Vagina (tissue), 2 donors: Measurements from ENCODE around the gene HSD17B2. TPM values are rescaled to one million over a fixed set of nuclear protein-coding genes. Genes with fewer than 3 reads are reported as not detected.

Source experiments
- DNase-seq, 2 donors: peaks; one replicate each; pipeline ENCODE4 v3.0.0-alpha.2; 2017; ENCODE audit errors: extremely low spot score in 2 of 2
- H3K27ac ChIP-seq: fragments of 200-600 bp; sonication (generic); one replicate; pipeline ENCODE4 v1.5.1; 2019
- H3K27me3 ChIP-seq: fragments of 200-600 bp; sonication (generic); one replicate; pipeline ENCODE4 v1.5.1; 2019
- H3K36me3 ChIP-seq, 2 donors: fragments of 200-600 bp; sonication (generic); one replicate each; pipeline ENCODE4 v1.5.1; 2017 to 2019
- H3K4me1 ChIP-seq: fragments of 200-600 bp; sonication (generic); one replicate; pipeline ENCODE4 v1.5.1; 2019
- H3K4me3 ChIP-seq, 2 donors: fragments of 200-600 bp; sonication (generic); 1 replicate in 1 of 2; 2 replicates in 1 of 2; pipeline ENCODE4 v1.5.1; 2016 to 2019
- H3K9me3 ChIP-seq: fragments of 200-600 bp; sonication (generic); one replicate; pipeline ENCODE4 v1.5.1; 2019
- CTCF ChIP-seq, 3 experiments: fragments of 450-650 bp in 2 of 3; fragments of 200-600 bp in 1 of 3; sonication (generic) in 1 of 3; IDR thresholded peaks; one replicate each; pipeline ENCODE4 v1.5.1; 2017 to 2019; ENCODE audit warnings: antibody characterized with exemption in 3 of 3, mild to moderate bottlenecking in 2 of 3, moderate library complexity in 2 of 3
- POLR2A ChIP-seq, 2 donors: fragments of 450-650 bp; IDR thresholded peaks; one replicate each; pipeline ENCODE4 v1.6.1; 2017; ENCODE audit warnings: antibody characterized with exemption in 2 of 2, mild to moderate bottlenecking in 2 of 2, moderate library complexity in 2 of 2
- POLR2AphosphoS5 ChIP-seq, 2 donors: sonication (generic); formaldehyde crosslinking; IDR thresholded peaks; one replicate each; pipeline ENCODE4 v1.9.0; 2017; ENCODE audit warnings: antibody characterized with exemption in 2 of 2, mild to moderate bottlenecking in 2 of 2, low read depth in 1 of 2; ENCODE audit not compliant: insufficient read depth in 1 of 2
- intact Hi-C: fragments of 100-400 bp; cut with DNase I; formaldehyde crosslinking; loops from one replicate; pipeline ENCODE4 v1.15.1; 2023
- total RNA-seq: library from RNA; depleted of rRNA; stranded (reverse); fragments of >200 nt; gene quantifications from one replicate; pipeline ENCODE4 v1.2.3, GENCODE V29; 2016

Gene HSD17B2
- total RNA-seq, 1 donor from 2014 or later, result 2.9 TPM

DNA sequence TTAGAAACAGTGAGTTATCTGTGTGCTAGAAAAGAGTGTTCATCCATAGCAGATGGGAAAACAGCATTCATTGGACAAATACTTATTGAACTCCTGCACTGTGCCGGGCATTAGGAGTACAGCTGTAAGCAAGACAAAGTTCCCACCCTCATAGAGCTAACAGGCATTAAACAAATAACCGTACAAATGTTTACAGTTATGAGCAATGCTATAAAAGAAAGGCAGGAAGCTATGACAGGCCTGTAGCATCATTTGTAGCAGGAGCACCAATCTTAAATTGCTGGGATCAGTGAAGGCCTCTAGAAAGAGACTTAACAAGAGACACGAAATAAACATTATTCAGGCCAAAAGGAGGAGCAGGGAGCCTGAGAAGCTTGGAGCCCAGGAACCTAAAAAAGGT lies 39.4 kb upstream of the HSD17B2 start:
- H3K27ac ChIP-seq, result no peak overlapping the region
- intact Hi-C loops, result no loop called here
- peaks cover 17% of the 10 kb centered on the region for H3K4me1 ChIP-seq
- no peaks in the 10 kb centered on the region for H3K9me3 ChIP-seq
- TF ChIP-seq CTCF (IDR thresholded peaks at IDR 0.05) (no peak), POLR2AphosphoS5 (IDR thresholded peaks at IDR 0.05; ENCODE audit: insufficient read depth in 1 of 2, low read depth in 1 of 2) (no peak), POLR2A (IDR thresholded peaks at IDR 0.05) (no peak)
- no peaks in the 10 kb centered on the region for H3K36me3 ChIP-seq
- no peaks in the 10 kb centered on the region for H3K27me3 ChIP-seq
- DNase-seq, result no peak
- H3K4me3 ChIP-seq, result no peak overlapping the region

DNA sequence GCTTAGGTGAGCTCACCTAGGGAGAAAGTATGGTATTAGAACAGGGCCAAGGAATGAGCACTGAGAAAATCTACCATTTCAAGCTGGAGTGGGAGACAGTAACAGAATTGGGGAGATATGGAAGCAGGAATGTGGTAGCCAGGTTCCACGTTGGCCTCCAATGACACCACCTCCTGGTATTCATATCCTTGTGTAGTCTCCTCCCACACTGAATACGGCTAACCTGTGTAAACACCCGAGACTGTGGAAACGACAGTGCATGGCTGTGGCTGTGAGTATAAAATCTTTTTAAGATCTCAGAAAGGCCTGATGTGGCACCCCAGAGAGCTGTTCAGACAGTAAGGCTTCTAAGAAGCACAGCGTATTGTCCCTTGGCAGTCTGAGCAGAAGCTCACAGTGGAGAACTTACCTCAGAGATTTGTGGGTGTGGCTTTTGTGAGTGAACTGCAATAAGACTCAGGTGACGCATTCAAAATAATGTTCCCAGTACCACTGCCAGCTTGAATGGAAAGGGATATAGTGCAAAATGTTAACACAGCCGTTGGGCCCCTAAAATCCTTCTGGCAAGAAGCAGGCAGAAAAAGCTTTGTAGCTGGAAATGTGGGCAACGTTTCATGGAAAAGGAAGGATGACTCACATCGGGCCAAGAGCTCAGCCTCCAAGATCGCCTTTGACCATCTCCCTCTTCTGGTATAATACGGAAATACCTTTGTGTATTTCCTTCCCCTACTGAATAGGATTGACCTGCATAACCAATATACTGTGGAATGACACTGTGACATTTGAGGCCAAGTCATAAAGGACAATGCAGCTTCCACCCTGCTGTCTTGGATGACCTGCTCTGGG lies 38.2 kb upstream of the HSD17B2 start:
- Histone ChIP-seq H3K27me3 (no peaks in the 10 kb centered on the region), H3K36me3 (no peaks in the 10 kb centered on the region), H3K4me3 (no peak overlapping the region), H3K9me3 (no peaks in the 10 kb centered on the region), H3K27ac (peak overlapping the region; percentile 30), H3K4me1 (peaks cover 17% of the 10 kb centered on the region)
- intact Hi-C loops, result no loop called here
- TF ChIP-seq CTCF (IDR thresholded peaks at IDR 0.05) (no peak), POLR2AphosphoS5 (IDR thresholded peaks at IDR 0.05; ENCODE audit: insufficient read depth in 1 of 2, low read depth in 1 of 2) (peak in 1 of 2 donors; percentile 55)
- DNase-seq, result no peak

- H3K4me3 ChIP-seq, result no peak overlapping the region
- DNase-seq, result no peak
- no peaks in the 10 kb centered on the region for H3K27me3 ChIP-seq
- H3K9me3 ChIP-seq, result no peaks in the 10 kb centered on the region
- intact Hi-C loops, result no loop called here
- peaks cover 17% of the 10 kb centered on the region for H3K4me1 ChIP-seq
- H3K36me3 ChIP-seq, result no peaks in the 10 kb centered on the region
- peak overlapping the region; percentile 30 for H3K27ac ChIP-seq
- no peak for TF ChIP-seq CTCF (IDR thresholded peaks at IDR 0.05)
- TF ChIP-seq POLR2A (IDR thresholded peaks at IDR 0.05), result no peak
- no peak for TF ChIP-seq POLR2AphosphoS5 (IDR thresholded peaks at IDR 0.05; ENCODE audit: insufficient read depth in 1 of 2, low read depth in 1 of 2)
Observed at GRCh38 chr16:81997738-81998137, 37.3 kb upstream of the HSD17B2 start.

DNA sequence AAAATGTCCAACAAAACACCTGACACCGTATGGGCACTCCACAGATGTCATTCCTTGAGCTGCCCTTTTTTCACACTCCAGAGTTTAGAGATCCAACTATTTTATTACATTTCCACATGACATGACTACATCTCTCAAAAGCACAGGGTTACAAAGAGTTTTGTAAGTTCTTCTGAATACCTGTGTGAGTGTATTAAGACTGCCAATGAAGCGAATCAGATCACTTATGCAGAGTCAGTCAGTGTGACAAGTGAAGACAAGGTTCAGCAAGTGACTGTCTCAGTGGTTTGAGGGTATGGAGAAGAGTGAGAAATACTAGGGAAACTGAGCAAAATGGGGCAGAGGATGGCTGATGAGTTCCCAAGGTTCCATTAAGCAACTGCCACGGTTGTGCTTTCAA lies 32.2 kb upstream of the HSD17B2 start:
- Histone ChIP-seq H3K4me1 (no peaks in the 10 kb centered on the region), H3K9me3 (no peaks in the 10 kb centered on the region), H3K27ac (no peak overlapping the region), H3K27me3 (no peaks in the 10 kb centered on the region), H3K4me3 (no peak overlapping the region), H3K36me3 (no peaks in the 10 kb centered on the region)
- intact Hi-C loops, result no loop called here
- no peak for TF ChIP-seq CTCF (IDR thresholded peaks at IDR 0.05)
- TF ChIP-seq POLR2AphosphoS5 (IDR thresholded peaks at IDR 0.05; ENCODE audit: insufficient read depth in 1 of 2, low read depth in 1 of 2), result no peak
- TF ChIP-seq POLR2A (IDR thresholded peaks at IDR 0.05), result no peak
- DNase-seq, result no peak

DNA sequence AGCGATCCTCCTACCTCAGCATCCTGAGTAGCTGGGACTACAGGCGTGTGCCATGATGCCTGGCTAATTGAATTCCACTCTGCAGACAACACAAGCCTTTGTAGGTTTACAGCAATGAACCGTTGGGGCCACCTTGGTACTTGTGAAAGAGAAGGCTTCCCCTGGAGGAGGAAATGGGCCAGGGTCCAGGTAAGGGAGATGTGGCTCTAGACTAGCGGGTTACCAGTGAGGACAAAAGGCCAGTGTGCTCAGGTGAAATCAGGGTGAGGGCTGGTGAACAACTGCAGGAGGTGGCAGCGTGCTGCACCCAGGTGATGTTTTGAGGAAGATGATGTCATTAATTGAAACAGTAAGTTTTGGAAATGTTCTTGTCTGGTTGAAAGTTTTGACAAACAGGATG lies 30.5 kb upstream of the HSD17B2 start:
- Histone ChIP-seq H3K4me1 (no peaks in the 10 kb centered on the region), H3K27ac (no peak overlapping the region), H3K9me3 (peaks cover 4% of the 10 kb centered on the region), H3K27me3 (no peaks in the 10 kb centered on the region), H3K36me3 (no peaks in the 10 kb centered on the region), H3K4me3 (no peak overlapping the region)
- no peak for DNase-seq
- TF ChIP-seq POLR2AphosphoS5 (IDR thresholded peaks at IDR 0.05; ENCODE audit: insufficient read depth in 1 of 2, low read depth in 1 of 2) (no peak), CTCF (IDR thresholded peaks at IDR 0.05) (no peak), POLR2A (IDR thresholded peaks at IDR 0.05) (no peak)
- intact Hi-C loops, result no loop called here
